HL-60 (cell line): ENCODE data around the gene AP3D1.

Experiments used
- DNase-seq, 2 experiments: peaks; one replicate each; pipeline ENCODE4 v3.0.0-alpha.2; 2010 to 2020; ENCODE audit warnings: low read depth in 1 of 2, low spot score in 1 of 2
- H3K27ac ChIP-seq: fragments of 250-450 bp; sonication (Bioruptor Pico); replicated peaks from 2 replicates; pipeline ENCODE4 v1.5.1; 2020; ENCODE audit warnings: mild to moderate bottlenecking, moderate library complexity
- H3K27me3 ChIP-seq: fragments of 250-450 bp; sonication (Bioruptor Pico); 2 replicates; pipeline ENCODE4 v1.5.1; 2021; ENCODE audit warnings: mild to moderate bottlenecking, moderate library complexity; ENCODE audit not compliant: insufficient read depth, poor library complexity, severe bottlenecking
- H3K4me3 ChIP-seq: replicated peaks from 2 replicates; pipeline ENCODE4 v1.5.1; 2011; ENCODE audit warnings: mild to moderate bottlenecking, control low read depth, low read length; ENCODE audit not compliant: insufficient read depth
- GABPA ChIP-seq: IDR thresholded peaks from 2 replicates; pipeline ENCODE4 v1.6.1; 2012; ENCODE audit warnings: low read depth
- POLR2AphosphoS5 ChIP-seq: IDR thresholded peaks from 2 replicates; pipeline ENCODE4 v1.6.1; 2012; ENCODE audit warnings: low read depth
- REST ChIP-seq: IDR thresholded peaks from 2 replicates; pipeline ENCODE4 v1.6.1; 2012; ENCODE audit warnings: low read depth; ENCODE audit not compliant: insufficient replicate concordance
- SPI1 ChIP-seq: IDR thresholded peaks from 2 replicates; pipeline ENCODE4 v1.6.1; 2012; ENCODE audit warnings: low read depth, mild to moderate bottlenecking, borderline replicate concordance
- TF ChIP-seq, protein P1 (sequence below): IDR thresholded peaks from one replicate; pipeline ENCODE4 v1.5.1; 2011; ENCODE audit warnings: low read length, control low read depth, inconsistent platforms; ENCODE audit not compliant: insufficient read depth

AP3D1 gene

DNA sequence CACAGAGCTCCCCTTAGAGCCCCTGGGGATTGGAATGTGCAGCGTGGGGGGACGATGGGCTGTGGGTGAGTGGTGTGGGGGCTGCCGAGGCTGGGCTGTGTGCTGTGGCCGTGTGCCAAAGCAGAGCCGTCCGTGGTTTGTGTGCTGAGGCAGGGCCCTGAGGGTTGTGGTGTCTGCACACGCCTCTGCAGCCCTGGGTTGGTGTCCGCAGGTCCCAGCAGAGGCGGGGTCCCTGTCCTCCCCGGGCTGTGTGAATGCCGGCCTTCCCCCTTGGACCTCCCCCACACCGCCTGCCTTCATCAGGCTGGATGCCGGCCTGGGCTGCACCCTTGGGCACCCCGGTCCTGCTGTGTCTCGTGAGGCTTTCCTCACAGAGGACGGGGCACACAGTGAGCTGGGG is 38.5 kb upstream of the AP3D1 start:
- TF ChIP-seq REST (no peak), POLR2AphosphoS5 (no peak), GABPA (no peak), SPI1 (no peak)
- TF ChIP-seq, protein P1, sequence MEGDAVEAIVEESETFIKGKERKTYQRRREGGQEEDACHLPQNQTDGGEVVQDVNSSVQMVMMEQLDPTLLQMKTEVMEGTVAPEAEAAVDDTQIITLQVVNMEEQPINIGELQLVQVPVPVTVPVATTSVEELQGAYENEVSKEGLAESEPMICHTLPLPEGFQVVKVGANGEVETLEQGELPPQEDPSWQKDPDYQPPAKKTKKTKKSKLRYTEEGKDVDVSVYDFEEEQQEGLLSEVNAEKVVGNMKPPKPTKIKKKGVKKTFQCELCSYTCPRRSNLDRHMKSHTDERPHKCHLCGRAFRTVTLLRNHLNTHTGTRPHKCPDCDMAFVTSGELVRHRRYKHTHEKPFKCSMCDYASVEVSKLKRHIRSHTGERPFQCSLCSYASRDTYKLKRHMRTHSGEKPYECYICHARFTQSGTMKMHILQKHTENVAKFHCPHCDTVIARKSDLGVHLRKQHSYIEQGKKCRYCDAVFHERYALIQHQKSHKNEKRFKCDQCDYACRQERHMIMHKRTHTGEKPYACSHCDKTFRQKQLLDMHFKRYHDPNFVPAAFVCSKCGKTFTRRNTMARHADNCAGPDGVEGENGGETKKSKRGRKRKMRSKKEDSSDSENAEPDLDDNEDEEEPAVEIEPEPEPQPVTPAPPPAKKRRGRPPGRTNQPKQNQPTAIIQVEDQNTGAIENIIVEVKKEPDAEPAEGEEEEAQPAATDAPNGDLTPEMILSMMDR, result no peak
- Histone ChIP-seq H3K27me3 (no peaks in the 10 kb centered on the region), H3K27ac (no peak overlapping the region), H3K4me3 (no peak overlapping the region)
- DNase-seq, result no peak

DNA sequence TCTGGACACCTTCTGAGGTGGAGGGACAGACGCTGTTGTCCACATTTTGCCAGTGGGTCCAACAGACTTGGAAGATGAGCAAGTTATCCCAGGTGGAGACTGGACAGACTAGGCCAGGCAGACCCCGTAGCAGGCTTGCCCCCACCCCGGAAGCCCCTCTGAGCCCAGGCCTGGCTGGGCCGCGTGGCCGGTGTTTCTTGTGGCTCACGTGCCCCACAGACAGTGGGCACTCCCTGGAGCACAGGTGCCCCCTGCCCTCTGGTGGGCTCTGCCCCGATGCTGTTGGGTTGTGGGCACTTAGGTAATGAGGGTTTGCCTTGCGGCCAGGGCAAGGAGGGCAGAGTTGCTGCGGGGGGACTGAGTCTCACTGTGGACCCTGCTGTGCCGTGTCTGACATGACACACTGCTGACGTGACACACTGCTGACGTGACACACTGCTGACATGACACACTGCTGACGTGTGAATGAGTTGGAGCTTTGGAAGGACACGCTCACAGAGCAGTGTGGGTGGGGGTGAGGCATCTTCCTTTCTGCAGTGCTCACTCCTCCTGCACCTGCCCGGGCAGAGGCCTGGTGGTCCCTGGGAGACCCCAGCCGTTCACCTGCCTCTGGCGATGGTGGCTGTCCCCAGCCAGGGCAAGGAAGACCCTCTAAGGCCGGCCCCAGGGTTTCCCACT is 37.5 kb upstream of the AP3D1 start:
- no peaks in the 10 kb centered on the region for H3K27me3 ChIP-seq
- no peak overlapping the region for H3K27ac ChIP-seq
- H3K4me3 ChIP-seq, result no peak overlapping the region
- DNase-seq, result no peak
- TF ChIP-seq SPI1, result no peak
- TF ChIP-seq GABPA, result no peak
- TF ChIP-seq REST, result no peak
- TF ChIP-seq POLR2AphosphoS5, result 0 out of 2 replicates have a peak, but pooled peaks have one; percentile 10

DNA sequence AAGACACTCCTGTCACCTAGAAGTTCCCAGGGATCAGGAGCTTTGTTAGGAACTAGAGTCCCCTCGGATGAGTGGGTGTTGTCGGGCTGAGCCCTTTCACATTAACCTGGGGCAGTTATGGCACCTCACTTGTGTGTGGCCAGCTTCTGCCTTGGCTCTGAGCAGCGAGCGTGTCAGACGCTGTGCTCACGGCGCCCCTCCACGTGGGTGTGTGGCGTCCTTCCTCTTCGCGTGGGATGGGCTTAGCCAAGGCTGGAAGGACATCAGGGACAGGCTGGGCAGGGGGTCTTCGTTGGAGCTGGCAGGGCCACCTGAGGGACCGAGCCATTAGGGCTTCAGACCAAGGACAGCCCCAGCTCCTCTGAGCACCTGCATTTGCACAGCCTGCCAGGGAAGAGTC is 35.8 kb upstream of the AP3D1 start:
- no peak overlapping the region for H3K4me3 ChIP-seq
- DNase-seq, result no peak
- H3K27me3 ChIP-seq, result no peaks in the 10 kb centered on the region
- peak overlapping the region; percentile 29; the same call in 1 of the 2 replicates for H3K27ac ChIP-seq
- TF ChIP-seq SPI1 (no peak), POLR2AphosphoS5 (no peak), REST (no peak)

DNA sequence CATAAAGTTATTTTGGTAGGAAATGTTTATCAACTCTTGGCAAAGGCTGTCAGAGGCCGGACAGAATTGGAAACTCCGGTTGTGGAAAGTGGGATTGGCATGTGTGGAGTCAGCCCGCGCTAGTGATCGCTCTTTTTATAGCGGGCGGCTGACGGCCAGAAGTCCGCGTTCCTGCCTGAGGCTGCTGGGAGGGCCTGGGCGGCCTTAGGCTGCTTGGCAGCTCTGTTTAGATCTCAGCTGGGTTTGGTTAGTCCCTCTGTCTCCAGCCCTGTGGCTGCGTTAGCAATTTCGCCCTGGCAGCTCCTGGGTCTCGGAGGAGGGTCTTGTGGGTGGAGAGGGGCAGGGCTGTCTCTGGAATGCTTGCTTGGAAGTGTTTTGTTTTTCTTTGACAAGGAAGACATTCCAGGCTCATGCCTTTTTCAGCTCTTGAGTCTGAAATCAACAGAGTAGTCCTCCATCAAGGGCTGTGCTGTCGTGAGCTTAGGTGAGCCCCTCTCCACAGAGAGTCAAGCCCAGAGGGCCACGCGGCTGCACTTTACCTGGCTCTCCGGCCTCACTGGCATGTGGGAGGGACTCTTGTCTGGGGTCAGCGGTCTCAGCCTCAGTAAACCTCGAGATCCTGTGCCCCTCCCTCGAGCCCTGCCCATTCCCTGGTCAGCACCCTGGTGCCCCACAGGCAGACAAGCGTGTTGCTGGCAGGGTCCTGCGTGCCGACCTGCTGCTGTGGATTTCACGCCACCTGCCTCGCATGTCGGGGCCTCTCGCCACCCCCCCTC is 34.9 kb upstream of the AP3D1 start:
- no peak for DNase-seq
- H3K4me3 ChIP-seq, result no peak overlapping the region
- H3K27ac ChIP-seq, result no peak overlapping the region
- H3K27me3 ChIP-seq, result no peaks in the 10 kb centered on the region
- TF ChIP-seq GABPA (no peak), POLR2AphosphoS5 (no peak), SPI1 (no peak), REST (no peak)
- TF ChIP-seq, protein P1, result no peak
